ENCODE results near the gene CNTLN.

CNTLN gene

GRCh38 chr9:17436854-17437253 lies 302.0 kb downstream of the CNTLN start:
- TF ChIP-seq EP300 (IDR thresholded peaks at IDR 0.05; ENCODE audit: borderline replicate concordance) = no peak
- TF ChIP-seq REST (IDR thresholded peaks at IDR 0.05; ENCODE audit: low read depth) = no peak
- TF ChIP-seq RAD21 (IDR thresholded peaks at IDR 0.05; ENCODE audit: low read depth) = no peak
- no peak for TF ChIP-seq ZBTB7A (IDR thresholded peaks at IDR 0.05; ENCODE audit: low read depth)
- TF ChIP-seq USF1 (IDR thresholded peaks at IDR 0.05) = no peak
- no peak for TF ChIP-seq MAX (IDR thresholded peaks at IDR 0.05)
- no peak for TF ChIP-seq CREB1 (IDR thresholded peaks at IDR 0.05; ENCODE audit: low read depth)
- no peak for TF ChIP-seq YY1 (IDR thresholded peaks at IDR 0.05; ENCODE audit: low read depth)
- no peak for TF ChIP-seq TEAD4 (IDR thresholded peaks at IDR 0.05)

GRCh38 chr9:17437813-17438212 lies 303.0 kb downstream of the CNTLN start:
- no peak for TF ChIP-seq RAD21 (IDR thresholded peaks at IDR 0.05; ENCODE audit: low read depth)
- TF ChIP-seq EGR1 (IDR thresholded peaks at IDR 0.05) = no peak
- no peak for TF ChIP-seq EP300 (IDR thresholded peaks at IDR 0.05; ENCODE audit: borderline replicate concordance)
- TF ChIP-seq USF1 (IDR thresholded peaks at IDR 0.05) = no peak
- TF ChIP-seq TAF1 (IDR thresholded peaks at IDR 0.05; ENCODE audit: low read depth) = no peak
- no peak for TF ChIP-seq REST (IDR thresholded peaks at IDR 0.05; ENCODE audit: low read depth)
- TF ChIP-seq YY1 (IDR thresholded peaks at IDR 0.05; ENCODE audit: low read depth) = no peak
- no peak for TF ChIP-seq NFIC (IDR thresholded peaks at IDR 0.05)
- TF ChIP-seq TCF12 (IDR thresholded peaks at IDR 0.05; ENCODE audit: low read depth) = no peak
- TF ChIP-seq TEAD4 (IDR thresholded peaks at IDR 0.05) = no peak
- TF ChIP-seq CEBPB (IDR thresholded peaks at IDR 0.05) = no peak
- no peak for TF ChIP-seq FOXM1 (IDR thresholded peaks at IDR 0.05; ENCODE audit: borderline replicate concordance, low read depth)

- TF ChIP-seq TEAD4 (IDR thresholded peaks at IDR 0.05) (no peak), CEBPB (IDR thresholded peaks at IDR 0.05) (no peak), RAD21 (IDR thresholded peaks at IDR 0.05; ENCODE audit: low read depth) (no peak), FOXM1 (IDR thresholded peaks at IDR 0.05; ENCODE audit: borderline replicate concordance, low read depth) (no peak), TAF1 (IDR thresholded peaks at IDR 0.05; ENCODE audit: low read depth) (no peak), EP300 (IDR thresholded peaks at IDR 0.05; ENCODE audit: borderline replicate concordance) (no peak), CREB1 (IDR thresholded peaks at IDR 0.05; ENCODE audit: low read depth) (no peak), USF1 (IDR thresholded peaks at IDR 0.05) (no peak), MAX (IDR thresholded peaks at IDR 0.05) (no peak), REST (IDR thresholded peaks at IDR 0.05; ENCODE audit: low read depth) (no peak), TCF12 (IDR thresholded peaks at IDR 0.05; ENCODE audit: low read depth) (no peak), EGR1 (IDR thresholded peaks at IDR 0.05) (no peak), ZBTB7A (IDR thresholded peaks at IDR 0.05; ENCODE audit: low read depth) (no peak), NFIC (IDR thresholded peaks at IDR 0.05) (no peak), YY1 (IDR thresholded peaks at IDR 0.05; ENCODE audit: low read depth) (no peak)
Observed at GRCh38 chr9:17453751-17454150, 318.9 kb downstream of the CNTLN start.

- TF ChIP-seq RAD21 (IDR thresholded peaks at IDR 0.05; ENCODE audit: low read depth) (peak; percentile 74), USF1 (IDR thresholded peaks at IDR 0.05) (no peak), NFIC (IDR thresholded peaks at IDR 0.05) (no peak)
Observed at GRCh38 chr9:17462869-17463464, 328.1 kb downstream of the CNTLN start.

All from Ishikawa (cell line).